Measurements from ENCODE around the gene AP5S1. TPM values are rescaled to one million over a fixed set of nuclear protein-coding genes. Genes with fewer than 3 reads are reported as not detected.

AP5S1 gene
- total and polyA plus RNA-seq, 2 of the 4 experiments (the other 2 are of a cell fraction) = 10.1 to 11.7 TPM

DNA sequence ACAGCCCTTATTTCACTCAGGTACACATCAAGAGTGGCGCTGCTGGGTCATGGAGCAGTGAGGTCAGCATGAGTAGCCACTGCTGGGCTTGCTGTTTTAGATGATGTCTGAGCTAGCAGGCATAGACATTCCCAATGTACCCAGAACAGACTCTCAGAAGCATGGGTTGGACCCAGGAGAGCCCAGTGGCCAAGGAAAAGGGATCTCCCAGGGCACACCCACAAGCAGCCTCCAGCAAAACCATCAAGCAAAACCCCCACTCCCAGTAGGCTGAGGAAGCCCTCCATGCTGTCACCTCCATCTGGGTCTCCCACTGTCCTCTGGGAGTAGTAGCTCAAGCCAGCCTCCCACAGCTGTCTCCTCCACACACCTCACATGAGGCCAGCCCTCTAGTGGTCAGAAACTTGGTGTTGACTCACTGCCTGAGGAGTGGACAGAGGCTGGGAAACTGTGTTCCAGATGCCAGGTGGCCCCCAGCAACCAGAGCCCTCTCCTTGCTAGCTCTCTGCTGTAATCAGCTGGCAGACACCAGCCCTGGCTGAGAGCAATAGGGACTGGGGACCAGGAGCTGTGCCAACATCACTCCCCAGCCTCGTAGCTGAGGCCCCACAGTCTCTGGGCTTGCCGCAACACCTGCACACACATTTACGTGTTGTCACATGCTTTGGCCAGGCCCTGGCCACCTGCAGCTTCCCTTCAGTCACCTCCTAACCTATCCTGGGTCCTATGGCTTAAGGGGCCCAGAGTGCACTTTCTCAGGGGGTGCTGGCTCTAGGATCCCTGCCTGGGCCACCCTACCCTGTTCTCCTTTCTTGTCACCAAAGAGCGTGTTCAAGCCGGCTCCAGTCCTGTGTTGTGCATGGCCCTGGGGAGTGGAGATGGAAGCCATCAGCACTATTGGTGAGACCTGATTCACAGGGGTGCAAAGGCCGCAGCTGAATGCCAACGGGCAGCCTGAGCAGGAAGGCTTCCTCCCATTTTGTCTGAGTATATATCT is 1.9 kb upstream of the AP5S1 start (continued):
- TF ChIP-seq ELK1 (IDR thresholded peaks at IDR 0.05; ENCODE audit: borderline replicate concordance, low read depth, low read length) = no peak
- peak; percentile 66 for TF ChIP-seq SMC3 (IDR thresholded peaks at IDR 0.05; ENCODE audit: low read depth, low read length)
- TF ChIP-seq RFX5 (IDR thresholded peaks at IDR 0.05; ENCODE audit: low read depth, low read length) = no peak

Data from IMR-90 (cell line).